GM19455 (cell line): ENCODE data around the gene FRMD1.

Experiments used
- ATAC-seq: cut with Tn5 transposase; IDR thresholded peaks from one replicate; pipeline ENCODE4 v1.9.1; 2021; ENCODE audit not compliant: unreplicated experiment

The FRMD1 gene

GRCh38 chr6:168056892-168057527 is 22.0 kb downstream of the FRMD1 start:
- no peak for ATAC-seq

GRCh38 chr6:168055696-168056489 is 23.1 kb downstream of the FRMD1 start:
- ATAC-seq, result no peak

GRCh38 chr6:168054765-168055560 is 24.0 kb downstream of the FRMD1 start:
- ATAC-seq, result no peak

GRCh38 chr6:168053957-168054471 is 25.0 kb downstream of the FRMD1 start:
- ATAC-seq, result no peak

GRCh38 chr6:168053086-168053956 is 25.7 kb downstream of the FRMD1 start:
- no peak for ATAC-seq

GRCh38 chr6:168052291-168052891 is 26.6 kb downstream of the FRMD1 start:
- no peak for ATAC-seq

- ATAC-seq, result no peak
Measured at GRCh38 chr6:168051648-168052047, 27.4 kb downstream of the FRMD1 start.

- ATAC-seq, result no peak
Measured at GRCh38 chr6:168050881-168051586, 28.0 kb downstream of the FRMD1 start.

GRCh38 chr6:168050225-168050880 is 28.7 kb downstream of the FRMD1 start:
- no peak for ATAC-seq

GRCh38 chr6:168049706-168050224 is 29.2 kb downstream of the FRMD1 start:
- ATAC-seq, result no peak

GRCh38 chr6:168049277-168049676 is 29.7 kb downstream of the FRMD1 start:
- ATAC-seq, result no peak

- no peak for ATAC-seq
Measured at GRCh38 chr6:168048724-168049025, 30.3 kb downstream of the FRMD1 start.

GRCh38 chr6:168047841-168048723 is 30.9 kb downstream of the FRMD1 start:
- no peak for ATAC-seq

GRCh38 chr6:168046696-168047095 is 32.3 kb downstream of the FRMD1 start:
- no peak for ATAC-seq

GRCh38 chr6:168045706-168046620 is 33.0 kb downstream of the FRMD1 start:
- no peak for ATAC-seq

- ATAC-seq, result no peak
Measured at GRCh38 chr6:168045141-168045691, 33.8 kb downstream of the FRMD1 start.
